ENCODE results near the gene EN1. TPM values are rescaled to one million over a fixed set of nuclear protein-coding genes. Genes with fewer than 3 reads are reported as not detected.

The EN1 gene
- total and polyA plus RNA-seq, 2 experiments from 2014 or later, result 0.21 to 0.24 TPM

DNA sequence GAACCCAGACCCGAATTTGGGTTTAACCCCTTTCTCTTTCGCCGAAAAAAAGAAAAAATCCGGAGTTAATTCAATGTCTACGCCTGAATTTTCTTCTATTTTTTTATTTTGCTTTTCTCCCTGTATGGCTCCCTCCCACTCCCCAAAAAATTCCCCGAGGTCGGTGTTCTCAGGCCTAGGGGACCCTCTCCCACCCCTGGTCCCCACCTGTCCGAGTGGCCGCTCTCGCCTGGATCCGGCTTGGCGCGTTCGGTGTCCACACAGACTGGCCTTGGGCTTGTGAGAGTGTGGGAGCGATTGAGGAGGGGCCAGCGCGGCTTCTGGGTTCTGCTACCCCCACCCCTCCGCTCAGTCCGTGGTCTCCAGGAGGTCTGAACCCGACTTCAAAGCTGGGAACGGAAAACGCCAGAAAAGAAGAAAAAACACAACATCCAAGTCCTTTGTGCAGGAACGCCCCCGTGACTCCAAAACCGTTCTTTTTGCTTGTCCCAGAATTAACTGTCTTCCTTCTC is 5.7 kb upstream of the EN1 start:
- peaks cover 100% of the 10 kb centered on the region for H3K27me3 ChIP-seq (ENCODE audit: insufficient read depth)
- Mint-ChIP-seq H3K27me3 (ENCODE audit: insufficient read depth, low read depth, poor library complexity) (peaks cover 100% of the 10 kb centered on the region), H3K4me3 (peak overlapping the region; percentile 64), H3K4me1 (peaks cover 61% of the 10 kb centered on the region), H3K27ac (no peak overlapping the region), H3K9me3 (peaks cover 8% of the 10 kb centered on the region), H3K36me3 (ENCODE audit: low read depth) (peaks cover 2% of the 10 kb centered on the region; the same call in 2 of the 3 replicates)
- no peak for ATAC-seq
- H3K9me2 ChIP-seq (ENCODE audit: insufficient read depth), result no peaks in the 10 kb centered on the region
- H3K4me2 ChIP-seq, result peak overlapping the region; percentile 86
- H4K20me1 ChIP-seq (replicated peaks; ENCODE audit: insufficient read depth), result peaks cover 15% of the 10 kb centered on the region
- H3K4me1 ChIP-seq (ENCODE audit: insufficient read depth), result peaks cover 86% of the 10 kb centered on the region
- TF ChIP-seq EZH2phosphoT487 (IDR thresholded peaks at IDR 0.05; ENCODE audit: unreplicated experiment) (peak; percentile 65), JUNB (IDR thresholded peaks at IDR 0.05; ENCODE audit: unreplicated experiment) (no peak), STAT1 (IDR thresholded peaks at IDR 0.05; ENCODE audit: unreplicated experiment) (no peak), EZH2 (IDR thresholded peaks at IDR 0.05; ENCODE audit: low read depth, unreplicated experiment) (peak; percentile 90)
- no peaks in the 10 kb centered on the region for H3K79me2 ChIP-seq (replicated peaks; ENCODE audit: insufficient read depth)
- H3K27ac ChIP-seq (ENCODE audit: low read depth), result no peak overlapping the region
- peaks cover 35% of the 10 kb centered on the region for H3F3A ChIP-seq (replicated peaks; ENCODE audit: low read depth)
- no peak for DNase-seq (ENCODE audit: low spot score)
- H3K4me3 ChIP-seq, result peak overlapping the region; percentile 60
- H3K36me3 ChIP-seq (ENCODE audit: insufficient read depth), result no peaks in the 10 kb centered on the region
- peak overlapping the region; percentile 18; the same call in 1 of the 2 replicates for H2AFZ ChIP-seq

DNA sequence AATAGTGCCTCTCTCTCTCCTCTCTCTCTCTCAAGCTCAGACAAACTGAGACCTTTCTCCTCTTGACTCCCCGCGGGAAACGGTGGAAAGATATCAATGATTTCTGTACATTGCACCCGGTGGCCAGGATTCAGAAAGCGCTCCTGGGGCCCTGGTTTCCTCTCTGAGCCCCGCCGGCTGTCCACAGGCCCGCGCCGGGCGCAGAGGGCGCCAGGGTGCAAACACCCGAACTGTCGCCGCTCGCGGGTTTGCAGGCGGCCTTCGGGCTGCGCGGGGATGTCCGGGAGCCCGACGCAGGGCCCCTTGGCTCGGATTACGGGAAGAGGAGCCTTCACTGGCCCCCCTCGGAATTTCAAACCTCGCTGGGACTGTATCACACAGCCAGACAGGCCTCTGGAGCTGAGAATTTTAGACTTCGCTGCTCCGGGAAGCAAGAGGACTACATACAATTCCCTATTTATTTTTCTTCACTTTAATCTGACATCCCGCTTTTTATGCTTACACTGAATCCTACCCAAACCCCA is 5.2 kb upstream of the EN1 start:
- H3K4me2 ChIP-seq, result peak overlapping the region; percentile 86
- H3K36me3 Mint-ChIP-seq (ENCODE audit: low read depth), result peaks cover 2% of the 10 kb centered on the region; the same call in 2 of the 3 replicates
- ATAC-seq, result no peak
- no peaks in the 10 kb centered on the region for H3K79me2 ChIP-seq (replicated peaks; ENCODE audit: insufficient read depth)
- H4K20me1 ChIP-seq (replicated peaks; ENCODE audit: insufficient read depth), result peaks cover 15% of the 10 kb centered on the region
- peaks cover 58% of the 10 kb centered on the region for H3K4me1 Mint-ChIP-seq
- H3K9me3 Mint-ChIP-seq, result peaks cover 8% of the 10 kb centered on the region
- H3K4me3 ChIP-seq, result peak overlapping the region; percentile 60
- TF ChIP-seq POLR2AphosphoS5 (IDR thresholded peaks at IDR 0.05; ENCODE audit: low read depth) (no peak), EZH2phosphoT487 (IDR thresholded peaks at IDR 0.05; ENCODE audit: unreplicated experiment) (peak; percentile 97), EZH2 (IDR thresholded peaks at IDR 0.05; ENCODE audit: low read depth, unreplicated experiment) (peak; percentile 100)
- no peak overlapping the region for H3K27ac ChIP-seq (ENCODE audit: low read depth)
- no peak for DNase-seq (ENCODE audit: low spot score)
- H3K27me3 ChIP-seq (ENCODE audit: insufficient read depth), result peaks cover 100% of the 10 kb centered on the region
- peaks cover 38% of the 10 kb centered on the region for H3F3A ChIP-seq (replicated peaks; ENCODE audit: low read depth)
- no peak overlapping the region for H2AFZ ChIP-seq
- H3K4me3 Mint-ChIP-seq, result peak overlapping the region; percentile 64
- no peaks in the 10 kb centered on the region for H3K9me2 ChIP-seq (ENCODE audit: insufficient read depth)
- H3K4me1 ChIP-seq (ENCODE audit: insufficient read depth), result peaks cover 84% of the 10 kb centered on the region
- no peak overlapping the region for H3K27ac Mint-ChIP-seq
- no peaks in the 10 kb centered on the region for H3K36me3 ChIP-seq (ENCODE audit: insufficient read depth)
- H3K27me3 Mint-ChIP-seq (ENCODE audit: insufficient read depth, low read depth, poor library complexity), result peaks cover 99% of the 10 kb centered on the region

DNA sequence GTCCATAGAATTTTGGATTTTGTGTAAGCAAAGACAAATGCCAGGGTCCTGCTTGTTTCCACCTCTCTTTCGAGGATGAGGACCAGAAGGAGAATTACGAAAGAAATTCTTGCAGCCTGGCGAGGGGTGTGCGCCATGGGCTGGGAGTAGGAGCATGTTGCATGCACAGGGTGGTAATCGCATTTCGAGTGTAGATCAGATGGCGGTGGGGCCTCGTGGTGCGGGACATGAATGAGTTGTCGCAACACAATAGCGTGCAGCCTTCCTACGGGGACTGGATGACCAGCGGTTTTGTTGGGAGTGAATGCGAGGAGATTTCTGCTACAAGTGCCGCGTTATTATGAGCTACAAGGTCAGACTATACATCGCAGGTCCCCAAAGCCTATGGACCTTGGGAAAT is 4.2 kb upstream of the EN1 start:
- H3K27me3 ChIP-seq (ENCODE audit: insufficient read depth), result peaks cover 100% of the 10 kb centered on the region
- Mint-ChIP-seq H3K4me3 (peak overlapping the region; percentile 24; the same call in 1 of the 3 replicates), H3K4me1 (peaks cover 61% of the 10 kb centered on the region), H3K27me3 (ENCODE audit: insufficient read depth, low read depth, poor library complexity) (peaks cover 96% of the 10 kb centered on the region), H3K9me3 (peaks cover 11% of the 10 kb centered on the region), H3K36me3 (ENCODE audit: low read depth) (peaks cover 2% of the 10 kb centered on the region; the same call in 2 of the 3 replicates), H3K27ac (no peak overlapping the region)
- ATAC-seq (no peak), DNase-seq (ENCODE audit: low spot score) (peak; percentile 35)
- peaks cover 76% of the 10 kb centered on the region for H3K4me1 ChIP-seq (ENCODE audit: insufficient read depth)
- H3K79me2 ChIP-seq (replicated peaks; ENCODE audit: insufficient read depth), result no peaks in the 10 kb centered on the region
- no peak overlapping the region for H3K27ac ChIP-seq (ENCODE audit: low read depth)
- H3F3A ChIP-seq (replicated peaks; ENCODE audit: low read depth), result peaks cover 41% of the 10 kb centered on the region
- no peaks in the 10 kb centered on the region for H3K36me3 ChIP-seq (ENCODE audit: insufficient read depth)
- no peak overlapping the region for H3K4me3 ChIP-seq
- no peak overlapping the region for H2AFZ ChIP-seq
- H4K20me1 ChIP-seq (replicated peaks; ENCODE audit: insufficient read depth), result peaks cover 15% of the 10 kb centered on the region
- 0 out of 2 replicates have a peak overlapping the region, but pooled peaks have one; percentile 51 for H3K4me2 ChIP-seq
- no peaks in the 10 kb centered on the region for H3K9me2 ChIP-seq (ENCODE audit: insufficient read depth)
- TF ChIP-seq ZNF331 (CRISPR knock-in tag; IDR thresholded peaks at IDR 0.05; ENCODE audit: low read depth) (no peak), POLR2AphosphoS5 (IDR thresholded peaks at IDR 0.05; ENCODE audit: low read depth) (no peak), EZH2phosphoT487 (IDR thresholded peaks at IDR 0.05; ENCODE audit: unreplicated experiment) (peak; percentile 77), NANOG (IDR thresholded peaks at IDR 0.05; ENCODE audit: borderline replicate concordance) (no peak), JUNB (IDR thresholded peaks at IDR 0.05; ENCODE audit: unreplicated experiment) (no peak), EZH2 (IDR thresholded peaks at IDR 0.05; ENCODE audit: low read depth, unreplicated experiment) (peak; percentile 88), ZNF114 (CRISPR knock-in tag; IDR thresholded peaks at IDR 0.05) (no peak), STAT1 (IDR thresholded peaks at IDR 0.05; ENCODE audit: unreplicated experiment) (no peak)
- TF ChIP-seq, protein P1, sequence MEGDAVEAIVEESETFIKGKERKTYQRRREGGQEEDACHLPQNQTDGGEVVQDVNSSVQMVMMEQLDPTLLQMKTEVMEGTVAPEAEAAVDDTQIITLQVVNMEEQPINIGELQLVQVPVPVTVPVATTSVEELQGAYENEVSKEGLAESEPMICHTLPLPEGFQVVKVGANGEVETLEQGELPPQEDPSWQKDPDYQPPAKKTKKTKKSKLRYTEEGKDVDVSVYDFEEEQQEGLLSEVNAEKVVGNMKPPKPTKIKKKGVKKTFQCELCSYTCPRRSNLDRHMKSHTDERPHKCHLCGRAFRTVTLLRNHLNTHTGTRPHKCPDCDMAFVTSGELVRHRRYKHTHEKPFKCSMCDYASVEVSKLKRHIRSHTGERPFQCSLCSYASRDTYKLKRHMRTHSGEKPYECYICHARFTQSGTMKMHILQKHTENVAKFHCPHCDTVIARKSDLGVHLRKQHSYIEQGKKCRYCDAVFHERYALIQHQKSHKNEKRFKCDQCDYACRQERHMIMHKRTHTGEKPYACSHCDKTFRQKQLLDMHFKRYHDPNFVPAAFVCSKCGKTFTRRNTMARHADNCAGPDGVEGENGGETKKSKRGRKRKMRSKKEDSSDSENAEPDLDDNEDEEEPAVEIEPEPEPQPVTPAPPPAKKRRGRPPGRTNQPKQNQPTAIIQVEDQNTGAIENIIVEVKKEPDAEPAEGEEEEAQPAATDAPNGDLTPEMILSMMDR (conservative IDR thresholded peaks at IDR 0.05; ENCODE audit: low read depth in 2 of 2), result no peak
- TF ChIP-seq, protein P2, sequence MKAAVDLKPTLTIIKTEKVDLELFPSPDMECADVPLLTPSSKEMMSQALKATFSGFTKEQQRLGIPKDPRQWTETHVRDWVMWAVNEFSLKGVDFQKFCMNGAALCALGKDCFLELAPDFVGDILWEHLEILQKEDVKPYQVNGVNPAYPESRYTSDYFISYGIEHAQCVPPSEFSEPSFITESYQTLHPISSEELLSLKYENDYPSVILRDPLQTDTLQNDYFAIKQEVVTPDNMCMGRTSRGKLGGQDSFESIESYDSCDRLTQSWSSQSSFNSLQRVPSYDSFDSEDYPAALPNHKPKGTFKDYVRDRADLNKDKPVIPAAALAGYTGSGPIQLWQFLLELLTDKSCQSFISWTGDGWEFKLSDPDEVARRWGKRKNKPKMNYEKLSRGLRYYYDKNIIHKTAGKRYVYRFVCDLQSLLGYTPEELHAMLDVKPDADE (IDR thresholded peaks at IDR 0.05), result no peak
- TF ChIP-seq, protein P3, sequence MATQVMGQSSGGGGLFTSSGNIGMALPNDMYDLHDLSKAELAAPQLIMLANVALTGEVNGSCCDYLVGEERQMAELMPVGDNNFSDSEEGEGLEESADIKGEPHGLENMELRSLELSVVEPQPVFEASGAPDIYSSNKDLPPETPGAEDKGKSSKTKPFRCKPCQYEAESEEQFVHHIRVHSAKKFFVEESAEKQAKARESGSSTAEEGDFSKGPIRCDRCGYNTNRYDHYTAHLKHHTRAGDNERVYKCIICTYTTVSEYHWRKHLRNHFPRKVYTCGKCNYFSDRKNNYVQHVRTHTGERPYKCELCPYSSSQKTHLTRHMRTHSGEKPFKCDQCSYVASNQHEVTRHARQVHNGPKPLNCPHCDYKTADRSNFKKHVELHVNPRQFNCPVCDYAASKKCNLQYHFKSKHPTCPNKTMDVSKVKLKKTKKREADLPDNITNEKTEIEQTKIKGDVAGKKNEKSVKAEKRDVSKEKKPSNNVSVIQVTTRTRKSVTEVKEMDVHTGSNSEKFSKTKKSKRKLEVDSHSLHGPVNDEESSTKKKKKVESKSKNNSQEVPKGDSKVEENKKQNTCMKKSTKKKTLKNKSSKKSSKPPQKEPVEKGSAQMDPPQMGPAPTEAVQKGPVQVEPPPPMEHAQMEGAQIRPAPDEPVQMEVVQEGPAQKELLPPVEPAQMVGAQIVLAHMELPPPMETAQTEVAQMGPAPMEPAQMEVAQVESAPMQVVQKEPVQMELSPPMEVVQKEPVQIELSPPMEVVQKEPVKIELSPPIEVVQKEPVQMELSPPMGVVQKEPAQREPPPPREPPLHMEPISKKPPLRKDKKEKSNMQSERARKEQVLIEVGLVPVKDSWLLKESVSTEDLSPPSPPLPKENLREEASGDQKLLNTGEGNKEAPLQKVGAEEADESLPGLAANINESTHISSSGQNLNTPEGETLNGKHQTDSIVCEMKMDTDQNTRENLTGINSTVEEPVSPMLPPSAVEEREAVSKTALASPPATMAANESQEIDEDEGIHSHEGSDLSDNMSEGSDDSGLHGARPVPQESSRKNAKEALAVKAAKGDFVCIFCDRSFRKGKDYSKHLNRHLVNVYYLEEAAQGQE (IDR thresholded peaks at IDR 0.05; ENCODE audit: unreplicated experiment), result no peak

Data from GM23338 (cell line).